HG03460 (cell line): ENCODE measurements around the gene CDK14.
"Not testable (repeated sequence)": the region's sequence is repeated elsewhere in the genome, so short reads cannot be mapped to it uniquely, and the experiment has no call there.

Source experiments
- ATAC-seq: cut with Tn5 transposase; IDR thresholded peaks from one replicate; pipeline ENCODE4 v1.9.1; 2021; ENCODE audit not compliant: unreplicated experiment

The CDK14 gene

DNA sequence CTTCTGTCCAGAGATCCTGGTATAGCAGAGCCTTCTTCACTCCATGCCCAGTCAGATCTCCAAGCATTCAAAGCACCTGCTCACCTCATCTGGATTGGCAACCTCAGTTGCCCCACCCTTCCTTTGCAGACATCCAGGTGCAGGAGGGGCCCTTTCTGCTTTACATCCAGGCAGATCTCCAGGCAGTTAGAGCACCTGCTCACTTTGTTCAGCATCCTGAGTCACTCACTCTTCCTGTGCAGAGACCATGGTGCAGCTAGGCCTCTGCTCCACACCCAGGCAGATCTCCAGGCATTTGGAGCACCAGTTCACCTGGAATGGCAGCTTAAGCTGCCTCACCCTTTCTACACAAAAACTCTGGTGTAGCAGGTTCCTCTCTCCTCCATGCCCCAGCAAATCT lies 153.1 kb downstream of the CDK14 start:
- no peak for ATAC-seq

GRCh38 chr7:90749774-90750173 lies 153.7 kb downstream of the CDK14 start:
- ATAC-seq = no peak

GRCh38 chr7:90751595-90751994 lies 155.5 kb downstream of the CDK14 start:
- no peak for ATAC-seq

GRCh38 chr7:90752051-90752450 lies 155.9 kb downstream of the CDK14 start:
- ATAC-seq = no peak

DNA sequence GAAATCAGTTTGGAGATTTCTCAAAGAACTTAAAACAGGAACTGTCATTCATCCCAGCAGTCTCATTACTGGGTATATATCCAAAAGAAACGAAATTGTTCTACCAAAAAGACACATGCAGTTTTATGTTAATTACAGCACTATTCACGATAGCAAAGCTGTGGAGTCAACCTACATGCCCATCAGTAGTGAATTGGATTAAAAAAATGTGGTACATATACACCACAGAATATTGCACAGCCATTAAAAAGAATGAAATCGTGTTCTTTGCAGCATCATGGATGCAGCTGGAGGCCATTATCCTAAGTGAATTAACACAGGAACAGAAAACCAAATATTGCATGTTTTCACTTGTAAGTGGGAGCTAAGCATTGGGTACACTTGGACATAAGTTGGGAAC lies 158.9 kb downstream of the CDK14 start:
- ATAC-seq = no peak

GRCh38 chr7:90756366-90756765 lies 160.2 kb downstream of the CDK14 start:
- no peak for ATAC-seq

- peak; percentile 70 for ATAC-seq
Observed at GRCh38 chr7:90757565-90757950, 161.4 kb downstream of the CDK14 start.

DNA sequence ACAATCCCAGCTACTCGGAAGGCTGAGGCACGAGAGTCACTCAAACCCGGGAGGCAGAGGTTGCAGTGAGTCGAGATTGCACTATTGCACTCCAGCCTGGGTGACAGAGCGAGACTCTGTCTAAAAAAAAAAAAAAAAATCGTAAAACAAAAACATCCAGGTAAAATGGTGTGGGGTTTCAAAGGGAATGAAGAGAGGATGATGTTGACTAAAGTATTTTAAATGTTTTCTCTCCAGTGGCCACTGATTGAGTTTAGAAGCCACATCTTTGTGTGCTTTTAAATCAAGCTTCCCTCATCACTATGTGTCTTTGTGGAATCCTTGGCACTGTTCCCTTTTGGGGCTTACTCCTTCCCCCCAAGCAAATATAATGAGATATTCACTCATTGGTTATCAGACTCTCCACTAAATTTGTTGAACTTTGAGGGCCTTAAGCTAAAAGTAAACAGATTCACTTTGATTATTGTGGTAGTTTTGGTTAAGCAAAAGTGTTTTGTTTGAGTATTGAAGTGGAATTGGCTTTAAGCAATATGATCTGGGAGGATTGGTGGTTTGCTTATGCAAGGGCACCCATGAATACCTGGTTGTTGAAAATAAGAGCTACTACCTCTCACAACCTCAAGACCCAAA lies 162.9 kb downstream of the CDK14 start:
- ATAC-seq = no peak

DNA sequence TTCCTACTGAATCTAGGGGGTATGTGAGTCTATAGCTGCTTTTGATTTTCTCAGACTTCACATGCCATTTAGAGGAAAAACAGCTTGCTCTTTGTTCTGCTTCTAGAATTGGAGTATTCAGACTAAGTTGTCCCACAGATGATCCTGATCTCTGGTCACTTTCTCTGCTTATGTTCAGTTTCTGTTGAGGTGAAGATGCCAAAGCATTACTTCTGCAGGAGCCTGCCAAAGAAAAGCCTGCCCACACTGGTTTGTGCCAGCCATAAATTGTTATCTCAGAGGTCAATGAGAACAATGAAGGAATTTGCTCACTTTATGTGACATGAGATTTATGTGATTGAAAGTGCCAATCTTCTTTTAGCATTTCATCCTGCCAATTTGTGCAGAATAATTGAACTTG lies 163.6 kb downstream of the CDK14 start:
- no peak for ATAC-seq

- ATAC-seq = no peak
Observed at GRCh38 chr7:90760892-90761291, 164.8 kb downstream of the CDK14 start.

GRCh38 chr7:90761584-90761983 lies 165.5 kb downstream of the CDK14 start:
- no peak for ATAC-seq

GRCh38 chr7:90763108-90763507 lies 167.0 kb downstream of the CDK14 start:
- ATAC-seq = no peak

- ATAC-seq = peak; percentile 79
Observed at GRCh38 chr7:90764848-90765570, 168.9 kb downstream of the CDK14 start.

DNA sequence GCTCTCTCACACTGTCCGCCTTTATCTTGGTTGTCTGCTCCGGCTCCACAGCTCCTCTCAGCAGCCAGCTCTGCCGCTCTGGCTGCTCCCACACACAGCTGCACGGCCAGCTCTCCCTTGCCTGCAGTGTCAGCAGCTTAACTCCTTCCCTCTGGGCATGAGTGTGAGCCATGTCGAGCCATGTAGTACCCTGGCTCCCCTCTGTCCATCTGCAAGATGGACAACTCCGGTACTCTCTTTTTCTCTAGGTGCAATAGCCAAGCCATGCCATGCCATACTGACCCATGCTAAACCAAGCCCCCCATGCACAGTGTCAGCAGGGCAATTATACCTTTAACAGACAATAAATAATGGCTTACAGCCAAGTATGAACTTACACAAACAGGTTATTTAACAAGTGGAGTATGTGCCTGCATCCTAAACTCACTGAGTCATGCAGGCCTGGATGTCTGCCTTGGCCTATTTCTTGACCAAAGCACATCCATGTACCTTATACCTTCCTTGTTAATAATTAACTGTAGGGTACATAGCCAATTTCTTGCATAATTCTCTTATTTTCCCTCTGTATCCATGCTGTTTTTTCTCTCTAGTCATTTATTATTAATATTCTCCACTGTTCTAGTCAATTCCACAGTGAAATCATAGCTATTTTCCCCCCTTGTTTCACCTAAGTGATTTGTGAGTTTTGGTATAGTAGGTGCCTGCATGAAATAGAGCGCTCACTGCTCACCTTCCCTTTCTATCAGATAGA lies 170.9 kb downstream of the CDK14 start:
- no peak for ATAC-seq

GRCh38 chr7:90768301-90768700 lies 172.2 kb downstream of the CDK14 start:
- ATAC-seq = no peak

DNA sequence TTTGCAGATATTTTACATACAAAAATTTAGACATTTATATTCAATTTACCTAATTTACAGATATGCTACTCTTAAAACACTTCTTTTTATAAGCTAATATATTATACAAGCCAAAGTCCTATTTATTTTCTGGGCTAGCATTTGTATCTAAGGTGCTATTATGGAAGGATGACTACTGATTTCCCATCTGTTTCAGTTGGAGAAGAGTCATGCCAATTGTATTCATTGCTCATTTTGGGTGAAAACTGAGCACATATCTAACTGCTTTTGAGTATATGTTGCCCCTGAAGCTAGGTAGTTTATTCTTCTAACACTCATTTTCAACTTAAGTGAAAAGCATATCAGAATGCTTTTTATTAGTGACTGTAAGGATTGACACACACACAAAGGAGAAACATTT lies 172.9 kb downstream of the CDK14 start:
- no peak for ATAC-seq

GRCh38 chr7:90769566-90769965 lies 173.4 kb downstream of the CDK14 start:
- ATAC-seq = not testable (repeated sequence)

- no peak for ATAC-seq
Observed at GRCh38 chr7:90771281-90771680, 175.2 kb downstream of the CDK14 start.

- ATAC-seq = no peak
Observed at GRCh38 chr7:90772410-90772809, 176.3 kb downstream of the CDK14 start.

DNA sequence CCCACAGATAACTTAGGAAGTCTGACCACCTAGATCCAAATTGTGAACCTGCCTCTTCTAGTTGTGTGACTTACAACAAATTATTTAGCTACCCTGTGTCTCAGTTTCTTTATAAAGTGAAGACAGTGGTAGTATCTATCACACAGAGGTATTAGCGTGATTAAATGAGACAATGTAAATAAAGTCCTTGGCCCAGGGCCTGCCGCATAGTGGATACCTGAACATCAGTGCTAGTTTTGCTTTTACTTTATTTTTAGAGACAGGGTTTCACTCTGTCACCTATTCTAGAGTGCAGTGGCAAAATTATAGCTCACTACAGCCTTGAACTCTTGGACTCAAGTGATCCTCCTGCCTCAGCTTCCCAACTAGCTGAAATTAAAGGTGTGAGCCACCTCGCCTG lies 177.1 kb downstream of the CDK14 start:
- ATAC-seq = no peak

- ATAC-seq = no peak
Observed at GRCh38 chr7:90774706-90775105, 178.6 kb downstream of the CDK14 start.

DNA sequence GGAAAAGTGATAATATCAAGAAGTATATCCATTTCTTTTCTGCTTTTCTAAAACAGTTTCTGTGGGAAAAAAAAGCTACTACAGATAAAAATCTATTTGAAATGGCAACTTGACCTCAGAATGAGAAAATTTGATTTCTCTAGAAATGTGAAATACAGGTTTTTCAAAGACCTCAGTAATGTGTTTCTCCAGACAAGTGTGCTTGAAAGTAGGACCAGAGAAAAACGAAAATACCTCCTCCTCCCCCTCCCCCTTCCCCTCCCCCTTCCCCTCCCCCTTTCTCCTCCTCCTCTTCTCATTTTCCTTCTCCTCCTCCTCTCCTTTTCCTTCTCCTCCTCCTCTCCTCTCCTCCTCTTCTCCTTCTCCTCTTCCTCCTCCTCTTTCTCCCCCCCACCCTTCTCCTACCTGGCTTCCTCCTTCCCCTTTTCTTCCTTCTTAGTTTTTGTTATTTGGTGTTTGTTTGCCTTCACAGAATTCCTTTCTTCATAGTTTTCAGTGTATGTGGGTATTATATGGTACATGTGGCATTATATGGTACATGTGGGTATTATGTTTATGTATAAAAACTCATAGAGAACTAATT lies 179.4 kb downstream of the CDK14 start:
- no peak for ATAC-seq
